GM19468 (cell line): ENCODE measurements around the gene OTOP3.
"Not testable (repeated sequence)": the region's sequence is repeated elsewhere in the genome, so short reads cannot be mapped to it uniquely, and the experiment has no call there.

ENCODE experiments used
- ATAC-seq: cut with Tn5 transposase; IDR thresholded peaks from one replicate; pipeline ENCODE4 v1.9.1; 2021; ENCODE audit warnings: mild to moderate bottlenecking, moderate library complexity, moderate number of reproducible peaks; ENCODE audit not compliant: unreplicated experiment; ENCODE audit errors: extremely low read depth

OTOP3 gene

DNA sequence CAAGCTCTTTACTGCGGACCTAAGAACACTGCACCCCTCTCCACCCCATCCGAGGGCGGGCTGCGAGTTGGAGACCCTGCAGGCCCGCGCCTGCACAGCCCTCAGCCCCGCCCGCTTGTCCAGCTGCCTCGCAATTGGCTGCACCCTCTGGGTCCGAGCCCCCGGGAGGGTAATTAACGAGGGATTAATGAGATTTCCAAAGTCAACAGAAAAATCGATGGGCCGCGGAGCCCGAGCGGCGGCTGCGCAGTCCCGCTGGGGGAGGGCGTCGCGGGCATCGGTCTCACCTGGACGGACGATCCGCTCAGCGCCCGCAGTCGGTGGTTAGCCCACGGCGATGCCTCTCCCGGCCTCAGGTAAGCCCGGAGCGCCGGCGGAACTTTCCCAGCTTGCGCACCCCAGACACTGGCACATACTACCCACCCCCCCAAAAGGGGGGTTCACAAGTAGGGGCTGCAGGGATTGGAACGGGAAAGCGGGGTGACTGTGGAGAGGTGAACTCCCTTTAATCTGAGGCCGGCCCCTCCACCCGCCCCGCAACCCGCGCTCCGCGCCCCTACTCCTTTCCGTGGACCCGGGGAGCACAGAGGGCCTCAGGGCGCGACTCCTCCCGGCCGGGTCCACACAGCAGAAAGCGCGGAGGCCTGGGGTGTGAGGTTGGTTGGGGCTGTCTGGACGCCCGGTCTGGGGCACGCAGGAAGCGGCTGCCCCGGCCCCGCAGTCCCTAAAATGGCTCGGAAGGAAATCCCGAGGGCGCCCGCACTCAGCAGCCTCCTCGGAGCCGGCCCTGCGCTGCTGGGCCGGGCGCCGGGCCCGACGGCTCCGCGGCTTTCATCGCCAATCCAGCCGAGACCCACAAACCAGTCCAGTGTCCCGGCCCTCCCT lies at the start of gene OTOP3:
TSS of gene OTOP3 (plus strand) at position 314 of the 885 bp plus-strand sequence. CDS start at position 338, 24 bp downstream.
- no peak for ATAC-seq

DNA sequence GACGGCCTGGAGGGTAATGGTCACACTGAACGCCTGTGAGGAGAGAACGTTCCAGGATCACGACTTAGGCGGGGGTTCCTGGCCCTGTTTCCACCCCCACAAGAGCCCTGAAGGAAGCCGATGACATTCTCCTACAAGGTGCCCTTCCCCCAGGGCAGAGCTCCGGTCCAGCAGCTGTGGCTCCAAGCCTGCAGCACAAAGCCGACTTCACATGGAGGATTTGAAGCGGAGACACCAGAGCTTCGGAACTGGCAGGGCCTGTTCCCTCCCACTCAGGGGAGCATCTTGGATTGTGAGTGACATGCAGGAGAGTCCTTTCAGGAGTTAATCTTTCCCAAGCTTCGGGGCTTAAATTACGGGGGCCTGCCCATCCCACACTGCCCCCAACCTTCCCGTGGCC lies 47.2 kb upstream of the OTOP3 start:
- ATAC-seq: no peak

DNA sequence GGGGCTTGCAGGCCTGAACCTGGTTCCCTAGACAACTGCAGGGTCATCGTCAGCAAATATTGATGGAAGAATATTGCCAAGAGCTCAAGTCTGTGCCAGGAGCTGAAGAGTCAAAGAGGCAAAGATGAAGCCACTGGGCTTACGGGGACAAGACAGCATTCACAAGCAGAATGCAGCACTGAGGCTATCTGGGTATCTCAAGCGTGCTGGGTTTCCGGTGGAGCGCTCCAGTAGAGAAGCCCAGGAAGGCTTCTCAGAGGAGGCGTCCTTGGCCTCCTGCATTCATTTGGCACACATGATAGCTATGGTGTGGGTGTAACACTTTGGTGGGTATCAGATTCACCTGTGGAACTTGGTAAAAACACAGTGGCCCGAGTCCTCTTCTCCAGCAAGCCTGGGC lies 45.1 kb upstream of the OTOP3 start:
- ATAC-seq: no peak

- ATAC-seq: no peak
Measured at GRCh38 chr17:74892013-74892841, 43.5 kb upstream of the OTOP3 start.

GRCh38 chr17:74892974-74893911 lies 42.5 kb upstream of the OTOP3 start, which contains the start of gene FADS6:
Gene FADS6 (minus strand): TSS chr17:74893633. CDS start chr17:74893595, 38 bp downstream.
- no peak for ATAC-seq

- ATAC-seq: no peak
Measured at GRCh38 chr17:74893936-74894671, 41.6 kb upstream of the OTOP3 start.

DNA sequence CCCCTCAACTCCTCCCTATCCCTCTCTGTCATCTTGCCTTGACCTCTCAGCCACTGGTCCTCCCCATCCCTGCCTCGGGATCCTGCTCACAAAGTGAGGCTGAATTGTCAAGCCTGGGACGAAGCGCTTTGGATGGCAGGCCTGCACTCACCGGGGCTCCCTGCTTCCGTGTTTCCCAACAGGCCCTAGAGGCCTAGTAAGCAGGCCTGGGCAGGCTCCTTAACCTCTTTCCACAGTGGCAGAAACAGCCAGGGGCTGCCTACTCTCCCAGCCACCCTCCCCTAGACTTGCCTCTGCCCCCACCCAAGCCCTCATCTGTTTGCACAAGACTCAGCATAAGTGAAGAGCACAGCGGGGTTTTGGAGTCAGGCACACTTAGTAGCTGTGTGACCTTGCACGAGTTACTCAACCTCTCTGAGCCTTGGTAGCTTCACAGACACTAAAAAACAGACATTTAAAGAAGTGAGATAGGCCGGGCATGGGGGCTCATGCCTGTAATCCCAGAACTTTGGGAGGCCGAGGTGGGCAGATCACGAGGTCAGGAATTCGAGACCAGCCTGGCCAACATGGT lies 37.2 kb upstream of the OTOP3 start:
- no peak for ATAC-seq

- ATAC-seq: no peak
Measured at GRCh38 chr17:74900208-74900607, 35.5 kb upstream of the OTOP3 start.

GRCh38 chr17:74901353-74902135 lies 34.2 kb upstream of the OTOP3 start:
- ATAC-seq: no peak

GRCh38 chr17:74903034-74903433 lies 32.7 kb upstream of the OTOP3 start:
- no peak for ATAC-seq

- ATAC-seq: no peak
Measured at GRCh38 chr17:74903671-74904070, 32.0 kb upstream of the OTOP3 start.

- no peak for ATAC-seq
Measured at GRCh38 chr17:74904687-74905409, 30.9 kb upstream of the OTOP3 start.

GRCh38 chr17:74906214-74906793 lies 29.4 kb upstream of the OTOP3 start:
- not testable (repeated sequence) for ATAC-seq

DNA sequence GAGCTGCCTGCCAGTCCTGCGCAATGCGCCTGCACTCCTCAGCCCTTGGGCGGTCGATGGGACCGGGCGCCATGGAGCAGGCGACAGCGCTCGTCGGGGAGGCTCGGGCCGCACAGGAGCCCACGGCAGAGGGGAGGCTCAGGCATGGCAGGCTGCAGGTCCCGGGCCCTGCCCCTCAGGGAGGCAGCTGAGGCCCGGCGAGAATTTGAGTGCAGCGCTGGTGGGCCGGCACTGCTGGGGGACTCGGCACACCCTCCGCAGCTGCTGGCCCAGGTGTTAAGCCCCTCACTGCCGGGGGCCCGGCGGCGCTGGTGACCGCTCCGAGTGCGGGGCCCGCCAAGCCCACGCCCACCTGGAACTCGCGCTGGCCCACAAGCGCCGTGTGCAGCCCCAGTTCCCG lies 28.7 kb upstream of the OTOP3 start:
- no peak for ATAC-seq

GRCh38 chr17:74909097-74909496 lies 26.6 kb upstream of the OTOP3 start:
- ATAC-seq: not testable (repeated sequence)

GRCh38 chr17:74911423-74911822 lies 24.3 kb upstream of the OTOP3 start:
- ATAC-seq: not testable (repeated sequence)

GRCh38 chr17:74916136-74916850 lies 19.4 kb upstream of the OTOP3 start:
- no peak for ATAC-seq
